Measurements from ENCODE around the gene TRIM15. TPM values are rescaled to one million over a fixed set of nuclear protein-coding genes. Genes with fewer than 3 reads are reported as not detected.

TRIM15 gene
- not detected for total RNA-seq

DNA sequence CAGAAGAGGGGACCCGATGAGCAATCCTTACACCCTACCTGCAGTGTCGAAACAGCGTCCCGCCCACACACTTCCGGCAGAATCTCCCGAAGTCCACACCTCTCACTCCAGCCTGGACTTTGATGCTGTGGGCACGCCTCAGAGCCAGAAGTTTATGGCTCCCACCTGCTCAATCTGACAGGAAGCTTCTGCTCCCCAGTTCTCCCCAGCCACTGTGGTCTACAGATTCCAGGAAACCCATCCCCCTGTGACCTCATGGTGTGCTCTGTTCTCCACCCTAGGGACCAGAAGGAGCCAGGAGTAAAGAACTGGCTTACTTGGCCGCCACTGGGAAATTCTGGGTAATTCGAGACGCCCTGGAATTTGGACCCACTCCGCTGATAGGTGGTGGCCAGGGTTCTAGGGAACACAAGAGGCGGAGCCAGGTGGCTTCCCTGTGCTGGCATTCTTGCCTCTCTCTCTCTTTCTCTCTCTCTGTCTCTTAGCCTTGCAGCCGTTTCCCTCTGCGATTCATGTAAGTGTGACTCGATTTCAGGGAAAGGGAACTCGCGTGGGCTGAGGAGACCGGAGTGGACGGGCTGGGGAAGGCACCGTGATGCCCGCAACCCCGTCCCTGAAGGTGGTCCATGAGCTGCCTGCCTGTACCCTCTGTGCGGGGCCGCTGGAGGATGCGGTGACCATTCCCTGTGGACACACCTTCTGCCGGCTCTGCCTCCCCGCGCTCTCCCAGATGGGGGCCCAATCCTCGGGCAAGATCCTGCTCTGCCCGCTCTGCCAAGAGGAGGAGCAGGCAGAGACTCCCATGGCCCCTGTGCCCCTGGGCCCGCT lies at the start of gene TRIM15:
Gene TRIM15, plus strand, starts transcription at position 457 of the 828 bp plus-strand sequence. Its CDS starts 139 bp downstream, at position 596.

DNA sequence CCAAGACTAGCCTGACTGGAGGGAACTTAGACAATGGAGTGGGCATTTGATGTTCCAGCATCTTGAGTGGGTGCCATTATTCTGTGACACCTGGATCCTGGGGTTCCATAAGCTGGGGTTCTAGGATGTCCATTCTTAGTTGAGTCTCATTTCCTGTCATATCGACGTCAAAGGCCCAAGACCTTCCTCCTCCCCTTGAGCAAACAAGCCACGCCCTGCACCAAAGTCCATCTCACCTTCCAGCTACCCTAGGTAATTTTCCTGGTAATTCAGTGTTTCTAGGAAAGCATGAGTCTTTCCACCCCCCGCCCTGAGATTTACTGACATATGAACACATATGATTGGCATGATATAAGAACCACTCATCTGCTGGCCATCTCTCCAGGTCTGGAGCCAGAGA lies 27.6 kb upstream of the TRIM15 start, which contains the start of gene TRIM40:
Gene TRIM40, plus strand, starts transcription at position 384 of the 400 bp plus-strand sequence. CDS start 897 bp downstream, outside the sequence.

DNA sequence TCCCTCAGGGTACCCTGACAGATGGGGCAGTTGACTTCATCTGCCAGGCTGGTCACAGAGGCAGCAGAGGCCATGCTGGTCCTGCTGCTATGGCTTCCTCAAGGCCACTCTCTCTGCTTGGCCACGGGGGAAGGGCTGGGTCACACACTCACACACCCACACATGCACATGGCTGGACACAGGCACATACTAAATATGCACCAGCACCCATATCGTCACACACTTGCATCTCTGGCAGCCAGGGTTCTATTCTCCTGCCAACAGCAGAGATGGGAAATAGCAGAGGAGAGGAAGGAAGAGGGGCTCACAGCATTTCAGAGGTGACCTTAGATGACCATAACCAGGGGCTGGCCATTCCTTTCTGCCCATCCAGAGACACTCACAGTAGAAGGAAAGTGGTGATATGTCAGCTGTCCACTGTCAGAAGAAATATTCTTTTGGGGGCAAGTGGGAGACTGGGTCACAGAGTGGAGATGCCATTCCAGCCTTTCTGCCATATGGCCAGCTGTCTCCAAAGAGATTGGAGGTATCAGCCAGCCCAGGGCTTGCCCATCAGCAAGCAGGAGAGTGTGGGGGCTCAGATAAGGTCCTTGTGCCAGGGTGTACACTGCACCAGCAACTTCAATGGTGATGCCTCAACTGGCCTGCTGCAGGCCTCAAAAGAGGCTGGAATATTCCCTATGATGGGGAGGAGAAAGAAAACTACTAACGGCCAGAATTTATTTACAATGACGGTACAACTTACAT lies 2.4 kb upstream of the TRIM15 start, which contains the start of gene TRIM10:
Gene TRIM10, minus strand, starts transcription at position 427 of the 747 bp plus-strand sequence. Its CDS starts 353 bp downstream, at position 74.

DNA sequence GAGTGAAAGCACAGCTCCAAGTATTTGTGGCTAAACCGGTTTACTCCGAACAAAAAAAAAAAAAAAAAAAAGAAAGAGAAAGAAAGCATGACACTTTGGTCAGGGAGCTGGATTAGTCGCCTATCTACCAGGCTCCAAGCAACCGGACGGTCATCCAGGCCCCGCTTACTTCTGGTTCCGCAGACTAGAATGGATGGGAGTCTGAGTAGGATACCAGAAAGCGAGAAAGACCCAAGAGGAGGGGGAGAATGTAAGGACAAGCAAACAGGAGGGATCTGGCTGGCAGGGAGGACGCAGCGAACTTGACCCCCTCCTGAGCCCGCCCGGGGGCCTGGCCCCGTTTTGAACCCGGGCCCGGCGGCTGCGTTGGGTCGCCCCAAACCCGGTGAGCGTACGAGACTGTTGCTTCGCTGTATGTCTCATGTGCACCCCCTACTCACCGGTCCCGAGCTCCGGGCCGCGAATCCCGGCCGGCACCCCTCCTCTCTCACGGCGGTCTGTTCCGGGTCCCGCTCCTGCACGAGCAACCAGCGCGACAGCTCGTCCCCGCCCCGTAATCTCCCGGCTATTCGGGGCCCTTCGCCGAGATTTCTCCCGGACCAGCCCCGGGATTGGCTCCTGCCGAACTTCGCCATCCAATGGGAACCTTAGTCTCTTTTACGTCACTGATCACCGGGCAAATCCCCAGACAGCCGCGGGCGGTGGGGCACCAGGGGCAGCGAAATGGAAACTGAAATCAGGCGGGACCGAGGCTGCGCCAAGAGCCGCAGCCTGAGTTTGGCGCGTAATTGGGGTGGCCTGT lies 49.7 kb downstream of the TRIM15 start, which contains the start of gene TRIM26:
Gene TRIM26, minus strand, starts transcription at position 542 of the 802 bp plus-strand sequence. CDS start 14,303 bp downstream, outside the sequence.

Small RNA genes lying within 50 kb of the gene (small RNA-seq; reads per million reads assigned to genes)
- not detected for gene RF00554

Other genes starting within 250 kb of the TRIM15 start
- 72.7 TPM for gene HLA-A, start 221.0 kb upstream of the TRIM15 start, total RNA-seq
- gene POLR1H, start 102.3 kb upstream of the TRIM15 start, total RNA-seq = 14.1 TPM
- 29.3 TPM for gene PPP1R11, start 96.3 kb upstream of the TRIM15 start, total RNA-seq
- not detected for gene RNF39, start 87.8 kb upstream of the TRIM15 start, total RNA-seq
- not detected for gene TRIM31, start 50.5 kb upstream of the TRIM15 start, total RNA-seq
- not detected for gene TRIM40, start 27.4 kb upstream of the TRIM15 start, total RNA-seq
- gene TRIM10, start 2.3 kb upstream of the TRIM15 start, total RNA-seq = 0.23 TPM
- 21.7 TPM for gene TRIM26, start 49.9 kb downstream of the TRIM15 start, total RNA-seq
- 8.3 TPM for gene TRIM39, start 163.4 kb downstream of the TRIM15 start, total RNA-seq
- gene RPP21, start 181.6 kb downstream of the TRIM15 start, total RNA-seq = 16.4 TPM